ENCODE measurements around the gene DNAL4.
A peak's percentile ranks its signal among the peaks of the same experiment; 100 is the strongest.
"Not testable (repeated sequence)": the region's sequence is repeated elsewhere in the genome, so short reads cannot be mapped to it uniquely, and the experiment has no call there.

The DNAL4 gene

GRCh38 chr22:38826801-38827200 lies 32.9 kb upstream of the DNAL4 start:
- DNase-seq, result no peak

GRCh38 chr22:38826386-38826785 lies 32.4 kb upstream of the DNAL4 start:
- no peak for DNase-seq

- DNase-seq, result peak; percentile 63
Observed at GRCh38 chr22:38824585-38824984, 30.6 kb upstream of the DNAL4 start.

- DNase-seq, result no peak
Observed at GRCh38 chr22:38823637-38824036, 29.7 kb upstream of the DNAL4 start.

GRCh38 chr22:38823076-38823475 lies 29.1 kb upstream of the DNAL4 start:
- no peak for DNase-seq

- no peak for DNase-seq
Observed at GRCh38 chr22:38820020-38820419, 26.1 kb upstream of the DNAL4 start.

GRCh38 chr22:38819387-38819940 lies 25.5 kb upstream of the DNAL4 start:
- DNase-seq, result no peak

- no peak for DNase-seq
Observed at GRCh38 chr22:38817196-38817595, 23.3 kb upstream of the DNAL4 start.

- DNase-seq, result no peak
Observed at GRCh38 chr22:38815842-38816241, 21.9 kb upstream of the DNAL4 start.

- DNase-seq, result no peak
Observed at GRCh38 chr22:38811241-38811640, 17.3 kb upstream of the DNAL4 start.

- DNase-seq, result not testable (repeated sequence)
Observed at GRCh38 chr22:38805041-38805593, 11.2 kb upstream of the DNAL4 start.

GRCh38 chr22:38802671-38803121 lies 8.8 kb upstream of the DNAL4 start:
- no peak for DNase-seq

- DNase-seq, result no peak
Observed at GRCh38 chr22:38799265-38800002, 5.5 kb upstream of the DNAL4 start.

GRCh38 chr22:38798496-38798895 lies 4.6 kb upstream of the DNAL4 start:
- DNase-seq, result no peak

GRCh38 chr22:38796262-38796957 lies 2.5 kb upstream of the DNAL4 start:
- DNase-seq, result no peak

- no peak for DNase-seq
Observed at GRCh38 chr22:38795569-38795968, 1.6 kb upstream of the DNAL4 start.

- no peak for DNase-seq
Observed at GRCh38 chr22:38793317-38793716, 626 bp downstream of the DNAL4 start.

GRCh38 chr22:38792833-38793232 lies 1.1 kb downstream of the DNAL4 start:
- DNase-seq, result no peak

GRCh38 chr22:38789606-38790005 lies 4.3 kb downstream of the DNAL4 start:
- DNase-seq, result no peak

- no peak for DNase-seq
Observed at GRCh38 chr22:38788846-38789245, 5.1 kb downstream of the DNAL4 start.

- no peak for DNase-seq
Observed at GRCh38 chr22:38788021-38788816, 5.7 kb downstream of the DNAL4 start.

- no peak for DNase-seq
Observed at GRCh38 chr22:38786631-38787030, 7.3 kb downstream of the DNAL4 start.

GRCh38 chr22:38784856-38785255 lies 9.1 kb downstream of the DNAL4 start:
- DNase-seq, result no peak

All from activated CD8-positive, alpha-beta memory T cell treated with anti-CD3 and anti-CD28 coated beads for 24 hours (primary cell).